Measurements from ENCODE around the gene PIP4K2A.

- TF ChIP-seq CTCF (conservative IDR thresholded peaks at IDR 0.05) (no peak), EZH2 (IDR thresholded peaks at IDR 0.05; ENCODE audit: low read depth) (no peak)
Observed at GRCh38 chr10:22651276-22651980, 63.0 kb downstream of the PIP4K2A start.
